HepG2 (cell line): ENCODE results near the gene CFD. TPM values are rescaled to one million over a fixed set of nuclear protein-coding genes. Genes with fewer than 3 reads are reported as not detected.

ENCODE experiments used
- ARID2 ChIP-seq: sonication (generic); formaldehyde crosslinking; IDR thresholded peaks from 2 replicates; pipeline ENCODE4 v1.8.1; 2022; ENCODE audit warnings: mild to moderate bottlenecking, missing genetic modification reagents, borderline replicate concordance
- HNF1A ChIP-seq, 2 experiments: sonication (generic) in 1 of 2; formaldehyde crosslinking in 1 of 2; IDR thresholded peaks; 2 replicates each; pipeline versions ENCODE4 v1.4.0 to v1.6.1; 2016 to 2020; ENCODE audit warnings: borderline replicate concordance in 1 of 2, low read depth in 1 of 2, mild to moderate bottlenecking in 1 of 2, missing genetic modification reagents in 1 of 2
- PATZ1 ChIP-seq: sonication (generic); formaldehyde crosslinking; IDR thresholded peaks from 2 replicates; pipeline ENCODE4 v1.4.0; 2020; ENCODE audit warnings: missing genetic modification reagents
- ZNF777 ChIP-seq: sonication (generic); formaldehyde crosslinking; IDR thresholded peaks from 2 replicates; pipeline ENCODE4 v1.4.0; 2020; ENCODE audit warnings: missing genetic modification reagents
- polyA plus RNA-seq, 8 experiments: library from polyadenylated mRNA; depleted of rRNA in 3 of 8; stranded (reverse) in 7 of 8; unstranded in 1 of 8; fragments of >200 nt; fragmentation: Illumina TruSeq in 4 of 8; extraction: Trizol in 4 of 8; gene quantifications; 2 replicates each; pipeline versions ENCODE4 v1.2.1 to v1.2.3, GENCODE V29; 2011 to 2016; ENCODE audit warnings: low read depth in 4 of 8, missing spikeins in 1 of 8, mixed read lengths in 1 of 8; ENCODE audit not compliant: insufficient read depth in 1 of 8
- total RNA-seq, 5 experiments: library from RNA; depleted of rRNA; stranded (reverse); fragments of >200 nt; fragmentation: Illumina TruSeq; extraction: Trizol; gene quantifications; 2 replicates each; pipeline ENCODE4 v1.2.3, GENCODE V29; 2016; ENCODE audit warnings: low read depth in 1 of 5
- TF ChIP-seq, protein P1 (sequence below): sonication (generic); formaldehyde crosslinking; IDR thresholded peaks from 2 replicates; pipeline ENCODE4 v1.5.0; 2020; ENCODE audit warnings: mild to moderate bottlenecking, missing genetic modification reagents
- TF ChIP-seq, protein P2 (sequence below): IDR thresholded peaks from 2 replicates; pipeline ENCODE4 v1.6.1; 2016; ENCODE audit warnings: low read depth, borderline replicate concordance
- TF ChIP-seq, protein P3 (sequence below), 2 experiments: fragments of 450-650 bp in 1 of 2; sonication (generic) in 1 of 2; formaldehyde crosslinking in 1 of 2; IDR thresholded peaks; 2 replicates each; pipeline versions ENCODE4 v1.6.1 to v1.8.0; 2016 to 2022; ENCODE audit warnings: antibody characterized with exemption in 1 of 2, mild to moderate bottlenecking in 1 of 2, missing genetic modification reagents in 1 of 2

Gene CFD
- total and polyA plus RNA-seq, 2 of the 13 experiments (the other 11 are each of a cell fraction or from before 2014, with no cell fraction given): 2.3 to 4.6 TPM

GRCh38 chr19:831407-832369, 27.8 kb upstream of the CFD start (continued):
- TF ChIP-seq, protein P1, sequence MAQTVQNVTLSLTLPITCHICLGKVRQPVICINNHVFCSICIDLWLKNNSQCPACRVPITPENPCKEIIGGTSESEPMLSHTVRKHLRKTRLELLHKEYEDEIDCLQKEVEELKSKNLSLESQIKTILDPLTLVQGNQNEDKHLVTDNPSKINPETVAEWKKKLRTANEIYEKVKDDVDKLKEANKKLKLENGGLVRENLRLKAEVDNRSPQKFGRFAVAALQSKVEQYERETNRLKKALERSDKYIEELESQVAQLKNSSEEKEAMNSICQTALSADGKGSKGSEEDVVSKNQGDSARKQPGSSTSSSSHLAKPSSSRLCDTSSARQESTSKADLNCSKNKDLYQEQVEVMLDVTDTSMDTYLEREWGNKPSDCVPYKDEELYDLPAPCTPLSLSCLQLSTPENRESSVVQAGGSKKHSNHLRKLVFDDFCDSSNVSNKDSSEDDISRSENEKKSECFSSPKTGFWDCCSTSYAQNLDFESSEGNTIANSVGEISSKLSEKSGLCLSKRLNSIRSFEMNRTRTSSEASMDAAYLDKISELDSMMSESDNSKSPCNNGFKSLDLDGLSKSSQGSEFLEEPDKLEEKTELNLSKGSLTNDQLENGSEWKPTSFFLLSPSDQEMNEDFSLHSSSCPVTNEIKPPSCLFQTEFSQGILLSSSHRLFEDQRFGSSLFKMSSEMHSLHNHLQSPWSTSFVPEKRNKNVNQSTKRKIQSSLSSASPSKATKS (CRISPR knock-in tag): no peak
- TF ChIP-seq, protein P2, sequence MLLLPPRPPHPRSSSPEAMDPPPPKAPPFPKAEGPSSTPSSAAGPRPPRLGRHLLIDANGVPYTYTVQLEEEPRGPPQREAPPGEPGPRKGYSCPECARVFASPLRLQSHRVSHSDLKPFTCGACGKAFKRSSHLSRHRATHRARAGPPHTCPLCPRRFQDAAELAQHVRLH: no peak
- TF ChIP-seq ZNF777: no peak
- TF ChIP-seq HNF1A (IDR thresholded peaks at IDR 0.05; ENCODE audit: low read depth): no peak
- TF ChIP-seq HNF1A (CRISPR knock-in tag; IDR thresholded peaks at IDR 0.05; ENCODE audit: borderline replicate concordance): no peak
- TF ChIP-seq, protein P3, sequence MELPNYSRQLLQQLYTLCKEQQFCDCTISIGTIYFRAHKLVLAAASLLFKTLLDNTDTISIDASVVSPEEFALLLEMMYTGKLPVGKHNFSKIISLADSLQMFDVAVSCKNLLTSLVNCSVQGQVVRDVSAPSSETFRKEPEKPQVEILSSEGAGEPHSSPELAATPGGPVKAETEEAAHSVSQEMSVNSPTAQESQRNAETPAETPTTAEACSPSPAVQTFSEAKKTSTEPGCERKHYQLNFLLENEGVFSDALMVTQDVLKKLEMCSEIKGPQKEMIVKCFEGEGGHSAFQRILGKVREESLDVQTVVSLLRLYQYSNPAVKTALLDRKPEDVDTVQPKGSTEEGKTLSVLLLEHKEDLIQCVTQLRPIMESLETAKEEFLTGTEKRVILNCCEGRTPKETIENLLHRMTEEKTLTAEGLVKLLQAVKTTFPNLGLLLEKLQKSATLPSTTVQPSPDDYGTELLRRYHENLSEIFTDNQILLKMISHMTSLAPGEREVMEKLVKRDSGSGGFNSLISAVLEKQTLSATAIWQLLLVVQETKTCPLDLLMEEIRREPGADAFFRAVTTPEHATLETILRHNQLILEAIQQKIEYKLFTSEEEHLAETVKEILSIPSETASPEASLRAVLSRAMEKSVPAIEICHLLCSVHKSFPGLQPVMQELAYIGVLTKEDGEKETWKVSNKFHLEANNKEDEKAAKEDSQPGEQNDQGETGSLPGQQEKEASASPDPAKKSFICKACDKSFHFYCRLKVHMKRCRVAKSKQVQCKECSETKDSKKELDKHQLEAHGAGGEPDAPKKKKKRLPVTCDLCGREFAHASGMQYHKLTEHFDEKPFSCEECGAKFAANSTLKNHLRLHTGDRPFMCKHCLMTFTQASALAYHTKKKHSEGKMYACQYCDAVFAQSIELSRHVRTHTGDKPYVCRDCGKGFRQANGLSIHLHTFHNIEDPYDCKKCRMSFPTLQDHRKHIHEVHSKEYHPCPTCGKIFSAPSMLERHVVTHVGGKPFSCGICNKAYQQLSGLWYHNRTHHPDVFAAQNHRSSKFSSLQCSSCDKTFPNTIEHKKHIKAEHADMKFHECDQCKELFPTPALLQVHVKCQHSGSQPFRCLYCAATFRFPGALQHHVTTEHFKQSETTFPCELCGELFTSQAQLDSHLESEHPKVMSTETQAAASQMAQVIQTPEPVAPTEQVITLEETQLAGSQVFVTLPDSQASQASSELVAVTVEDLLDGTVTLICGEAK (IDR thresholded peaks at IDR 0.05): no peak
- TF ChIP-seq, protein P3 (CRISPR knock-in tag; IDR thresholded peaks at IDR 0.05): no peak
- TF ChIP-seq PATZ1 (CRISPR knock-in tag): peak; percentile 46; the same call in 1 of the 2 replicates
- no peak for TF ChIP-seq ARID2 (CRISPR knock-in tag)
